Activated CD8-positive, alpha-beta memory T cell treated with anti-CD3 and anti-CD28 coated beads for 24 hours (primary cell): ENCODE measurements around the gene C2CD3.

Source experiments
- DNase-seq: peaks from one replicate; pipeline ENCODE4 v3.0.0-alpha.2; 2020

Gene C2CD3

DNA sequence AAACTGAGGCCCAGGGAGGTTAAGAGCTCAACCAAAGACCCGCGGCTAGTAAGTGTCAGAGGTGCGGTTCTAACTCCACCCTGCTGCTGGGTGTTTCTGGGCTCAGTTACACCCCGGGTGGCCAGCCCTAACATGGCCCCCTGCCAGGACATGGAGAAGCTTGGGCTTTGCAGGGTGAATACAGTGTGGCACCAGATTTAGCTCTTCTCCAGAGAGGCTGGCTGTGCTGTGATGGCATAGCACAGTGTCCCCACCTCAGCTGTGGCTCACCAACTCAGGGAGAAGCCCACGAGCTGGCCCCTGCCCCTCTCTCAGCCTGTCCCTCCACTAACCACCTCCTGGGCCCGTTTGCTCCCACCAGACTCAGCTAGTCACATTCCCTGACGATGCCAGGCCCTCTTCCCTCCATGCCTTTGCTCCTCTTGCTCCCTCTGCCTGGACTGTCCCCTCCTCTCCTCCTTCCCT is 168.9 kb downstream of the C2CD3 start:
- peak; percentile 51 for DNase-seq

DNA sequence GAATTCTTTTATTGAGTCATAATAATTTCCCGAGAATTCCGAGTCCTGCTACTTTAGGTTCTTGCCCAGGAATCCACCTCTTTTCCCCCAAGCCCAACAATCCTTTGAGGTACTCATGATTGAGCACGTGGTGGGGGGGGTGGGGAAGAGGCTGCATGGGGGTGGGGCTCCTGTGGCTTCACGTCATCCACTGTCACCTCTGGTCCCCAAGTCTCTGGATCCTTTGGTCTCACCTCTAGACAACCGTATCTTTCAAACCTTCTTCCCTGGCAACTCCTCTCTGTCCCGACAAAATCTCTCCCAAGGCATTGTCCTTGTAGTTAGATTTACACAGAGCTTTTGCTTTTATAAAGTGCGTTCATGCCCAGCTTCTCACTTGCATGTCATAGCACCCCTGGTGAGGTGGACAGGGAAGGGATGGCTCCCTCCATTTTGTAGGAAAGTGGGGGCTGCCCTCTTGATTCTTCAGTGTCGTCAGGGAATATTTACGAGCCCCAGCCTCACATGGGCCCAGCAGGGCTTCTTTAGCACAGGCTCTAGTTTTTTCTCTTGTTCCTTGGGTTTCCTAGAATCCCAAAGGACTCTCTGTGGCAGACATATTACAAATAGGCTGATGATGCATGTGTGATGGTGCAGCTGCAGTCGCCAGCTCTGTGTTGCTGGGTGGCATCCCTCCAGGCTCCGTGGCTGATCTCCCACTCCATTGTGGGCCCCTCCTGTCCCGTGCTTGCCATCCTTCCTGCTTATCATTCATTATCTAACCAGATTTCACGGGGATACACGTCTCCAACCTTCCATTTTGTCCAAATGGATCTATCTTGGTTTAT is 170.3 kb downstream of the C2CD3 start:
- peak; percentile 58 for DNase-seq

DNA sequence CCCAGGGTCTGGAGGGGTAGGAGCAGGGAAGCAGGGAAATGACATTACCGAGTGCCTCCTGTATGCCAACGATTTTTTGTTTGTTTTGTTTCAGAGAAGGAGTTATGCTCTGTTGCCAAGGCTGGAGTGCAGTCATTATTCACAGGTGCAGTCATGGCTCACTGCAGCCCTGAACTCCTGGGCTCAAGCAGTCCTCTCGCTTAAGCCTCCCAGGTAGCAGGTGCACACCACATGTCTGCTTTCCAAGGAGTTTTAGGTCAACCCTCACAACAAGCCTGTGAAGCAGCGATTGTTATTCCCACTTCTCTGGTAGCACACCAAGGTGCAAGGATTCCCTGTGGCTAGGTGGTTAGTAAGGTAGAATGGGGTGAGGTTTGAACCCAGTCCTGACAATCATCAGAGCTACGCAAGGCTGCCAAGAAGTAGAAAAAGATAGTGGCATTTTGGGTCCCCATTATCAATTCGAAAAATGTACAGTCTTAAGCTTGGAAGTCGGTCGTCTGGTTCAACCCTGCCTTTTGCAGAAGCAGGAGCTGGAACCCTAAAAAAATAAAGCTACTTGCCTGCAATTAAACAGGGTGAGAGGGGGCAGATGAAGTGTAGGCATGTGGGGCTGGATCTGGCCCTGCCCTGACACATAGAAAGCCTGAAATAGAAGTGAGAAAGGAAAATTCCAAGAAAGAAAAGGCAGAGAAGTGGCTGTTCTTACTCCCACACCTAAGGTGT is 171.1 kb downstream of the C2CD3 start:
- DNase-seq: peak; percentile 54

DNA sequence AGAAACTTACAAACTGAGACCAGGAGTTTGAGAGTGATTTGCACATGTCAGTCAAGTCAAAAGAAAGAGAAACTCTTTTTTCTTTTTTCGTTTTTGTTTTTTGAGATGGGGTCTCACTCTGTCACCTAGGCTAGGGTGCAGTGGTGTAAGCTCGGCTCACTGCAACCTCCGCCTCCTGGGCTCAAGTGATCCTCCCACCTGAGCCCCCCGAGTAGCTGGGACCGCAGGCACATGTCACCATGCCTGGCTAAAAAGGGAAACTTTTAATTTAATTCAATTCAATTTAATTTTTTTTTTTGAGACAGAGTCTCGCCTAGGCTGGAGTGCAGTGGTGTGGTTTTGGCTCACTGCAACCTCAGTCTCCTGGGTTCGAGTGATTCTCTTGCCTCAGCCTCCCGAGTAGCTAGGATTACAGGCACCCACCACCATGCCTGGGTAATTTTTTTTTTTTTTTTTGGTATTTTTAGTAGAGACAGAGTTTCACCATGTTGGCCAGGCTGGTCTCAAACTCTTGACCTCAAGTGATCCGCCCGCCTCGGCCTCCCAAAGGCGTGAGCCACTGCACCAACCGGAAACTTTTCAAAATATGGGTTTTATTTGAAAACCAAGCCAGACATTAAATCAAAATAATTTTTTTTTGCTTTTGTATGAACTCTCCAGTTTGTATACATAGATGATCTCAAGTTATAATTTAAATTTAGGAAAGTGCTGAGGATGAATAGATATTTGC is 171.8 kb downstream of the C2CD3 start:
- DNase-seq: peak; percentile 30

DNA sequence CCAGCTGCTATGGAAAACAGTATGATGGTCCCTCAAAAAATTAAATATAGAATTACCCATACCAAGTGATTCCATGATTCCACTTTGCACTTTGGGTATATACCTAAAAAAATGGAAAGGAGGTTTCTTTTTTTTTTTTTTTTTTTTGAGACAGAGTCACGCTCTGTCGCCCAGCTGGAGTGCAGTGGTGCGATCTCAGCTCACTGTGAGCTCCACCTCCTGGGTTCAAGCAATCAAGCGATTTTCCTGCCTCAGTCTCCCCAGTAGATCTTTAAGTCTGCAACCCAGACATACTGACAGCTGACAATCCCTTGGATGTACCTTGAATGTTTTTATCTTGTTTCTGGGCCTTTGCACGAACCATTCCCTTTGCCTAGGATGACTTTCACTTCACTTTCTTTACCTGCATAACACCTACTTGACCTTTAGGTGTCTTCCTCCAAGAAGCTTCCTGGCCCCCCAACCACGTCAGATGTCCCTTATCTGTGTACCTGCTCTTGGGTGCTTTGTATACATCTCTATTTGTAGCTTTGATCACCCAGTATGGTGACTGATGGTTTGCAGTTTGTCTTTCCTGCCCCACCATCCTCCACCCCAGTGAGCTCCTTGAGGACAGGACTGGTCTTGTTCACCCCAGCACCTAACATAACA is 173.6 kb downstream of the C2CD3 start:
- DNase-seq: peak; percentile 54

DNA sequence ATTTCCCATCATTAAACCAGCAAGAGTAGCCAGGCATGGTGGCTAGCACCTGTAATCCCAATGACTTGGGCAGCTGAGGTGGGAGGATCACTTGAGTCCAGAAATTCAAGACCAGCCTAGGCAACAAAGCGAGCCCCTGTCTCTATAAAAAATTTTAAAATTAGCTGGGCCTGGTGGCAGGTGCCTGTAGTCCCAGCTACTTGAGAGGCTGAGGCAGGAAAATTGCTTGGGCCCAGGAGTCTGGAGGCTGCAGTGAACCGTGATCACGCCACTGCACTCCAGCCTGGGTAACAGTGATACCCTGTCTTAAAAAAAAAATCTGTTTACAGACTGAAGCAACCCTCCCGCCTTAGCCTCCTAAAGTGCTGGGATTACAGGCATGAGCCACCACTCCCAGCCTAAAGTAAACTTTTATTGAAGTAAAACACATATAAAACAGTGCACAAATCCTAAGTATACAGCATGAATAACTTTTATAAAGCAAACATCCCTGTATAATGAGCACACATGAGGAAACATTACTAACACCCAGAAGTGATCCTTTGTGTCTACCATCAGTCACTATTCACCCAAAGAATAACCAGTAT is 174.5 kb downstream of the C2CD3 start:
- DNase-seq: peak; percentile 51

DNA sequence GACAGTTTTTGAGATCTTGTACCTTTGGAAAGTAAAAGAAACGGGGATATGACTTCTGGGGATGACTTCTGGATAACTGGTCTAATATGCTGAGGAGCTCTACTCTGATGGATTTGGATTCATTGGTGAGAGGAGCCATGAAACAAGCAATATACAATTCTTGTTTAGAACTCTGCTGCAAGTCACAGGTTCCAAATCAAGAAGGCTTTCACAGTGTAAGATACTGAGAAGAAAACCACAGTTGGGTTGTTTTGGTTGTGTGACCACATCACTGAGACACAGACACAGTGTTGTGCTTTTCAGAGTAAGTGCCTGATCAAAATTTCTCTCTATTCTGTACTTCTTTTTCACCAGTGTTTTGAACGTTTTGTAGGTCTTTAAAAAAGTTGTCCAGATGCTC is 175.1 kb downstream of the C2CD3 start:
- DNase-seq: no peak

DNA sequence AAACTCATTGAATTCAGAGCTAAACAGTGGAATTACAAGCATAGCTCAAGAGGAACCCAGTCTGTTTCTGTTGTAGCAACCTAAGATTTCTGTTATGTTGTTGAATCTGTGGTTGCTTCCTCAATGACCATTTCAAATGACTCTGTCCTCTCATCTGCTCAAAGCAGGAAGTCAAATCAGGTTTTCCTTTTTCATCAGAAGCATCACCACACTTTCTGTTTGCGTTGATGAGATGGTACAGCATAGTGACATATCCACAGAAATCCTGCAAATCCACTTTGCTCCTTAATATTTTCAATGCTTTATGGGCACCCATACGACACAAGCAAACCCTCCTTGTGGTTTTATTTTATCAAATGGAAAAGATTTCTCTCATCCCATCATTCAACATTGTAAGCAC is 175.6 kb downstream of the C2CD3 start:
- DNase-seq: no peak

DNA sequence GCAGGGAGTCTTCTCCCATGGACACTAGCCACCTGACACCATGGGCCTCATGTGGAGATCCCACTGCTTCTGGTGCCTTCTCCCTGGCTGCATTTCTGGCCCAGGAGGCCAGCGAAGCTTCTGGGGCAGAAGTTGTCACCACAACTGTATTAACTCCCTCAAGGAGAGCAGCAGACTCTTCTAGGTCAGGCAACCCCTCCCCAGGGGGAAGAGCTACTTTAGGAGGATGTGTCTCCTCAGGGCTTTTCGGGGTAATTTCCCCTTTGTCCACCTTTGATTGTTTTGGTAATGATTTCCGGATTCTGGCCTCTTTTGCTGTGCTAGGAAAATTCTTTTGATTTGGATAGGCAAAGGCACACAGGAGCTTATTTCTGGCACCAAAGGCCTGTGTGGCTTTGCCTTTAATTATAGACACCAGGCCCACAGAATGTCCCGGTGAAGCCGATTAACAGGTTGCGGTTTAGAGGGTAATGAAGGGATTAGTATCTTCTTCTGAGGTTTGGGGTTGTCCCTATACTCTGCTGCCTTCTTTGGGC is 179.3 kb downstream of the C2CD3 start:
- DNase-seq: peak; percentile 54

DNA sequence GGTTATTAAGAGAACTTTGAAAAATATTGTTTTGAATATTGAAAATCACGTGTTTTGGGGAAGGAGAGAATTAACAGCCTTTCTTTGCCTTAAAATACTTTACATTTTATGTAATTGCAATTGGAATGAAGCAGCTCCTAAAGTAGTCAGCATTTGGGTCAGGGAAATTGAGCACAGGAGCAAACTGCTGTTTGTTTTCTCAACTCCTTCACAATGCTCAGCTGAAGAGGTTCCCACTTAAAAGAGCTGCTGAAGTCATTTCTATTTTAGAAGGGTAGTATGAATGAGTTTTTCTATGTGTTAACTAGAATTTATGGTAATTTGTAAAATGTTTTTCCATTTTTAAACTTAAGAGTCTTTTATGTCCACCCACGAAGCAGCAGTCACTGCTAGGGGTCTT is 180.1 kb downstream of the C2CD3 start:
- DNase-seq: no peak

DNA sequence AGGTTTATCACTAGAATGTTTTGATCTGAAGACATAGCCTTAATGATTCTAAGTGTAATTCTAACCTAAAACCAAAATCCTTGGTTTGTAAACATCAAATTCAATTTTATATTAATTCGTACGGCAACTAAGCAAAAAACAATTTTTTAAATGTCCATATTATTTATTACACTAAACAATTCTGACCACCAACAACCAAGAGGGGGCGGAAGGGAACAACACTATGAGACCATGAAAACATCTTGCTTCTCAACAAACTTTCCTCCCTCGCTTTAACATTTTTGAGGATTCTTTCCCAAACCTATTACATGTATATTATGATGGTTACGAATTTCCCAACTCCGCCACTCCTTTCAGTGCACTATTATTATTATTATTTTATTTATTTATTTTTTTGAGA is 181.6 kb downstream of the C2CD3 start:
- no peak for DNase-seq

DNA sequence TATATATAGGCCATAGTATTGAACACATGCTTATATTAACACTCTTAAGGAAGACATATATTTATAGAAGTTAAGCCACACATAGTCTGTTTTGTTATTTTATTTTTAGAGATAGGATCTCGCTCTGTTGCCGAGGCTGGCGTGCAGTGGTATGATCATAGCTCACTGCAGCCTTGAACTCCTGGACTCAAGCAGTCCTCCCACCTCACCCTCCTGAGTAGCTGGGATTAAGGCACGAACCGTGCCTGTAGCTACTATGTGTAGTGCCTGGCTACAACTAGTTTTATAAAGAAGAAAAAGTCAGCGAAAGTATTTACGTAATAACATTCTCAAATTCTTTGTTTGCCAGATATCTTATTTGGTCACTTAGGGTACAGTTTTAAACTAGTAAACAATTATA is 182.6 kb downstream of the C2CD3 start:
- peak; percentile 15 for DNase-seq

DNA sequence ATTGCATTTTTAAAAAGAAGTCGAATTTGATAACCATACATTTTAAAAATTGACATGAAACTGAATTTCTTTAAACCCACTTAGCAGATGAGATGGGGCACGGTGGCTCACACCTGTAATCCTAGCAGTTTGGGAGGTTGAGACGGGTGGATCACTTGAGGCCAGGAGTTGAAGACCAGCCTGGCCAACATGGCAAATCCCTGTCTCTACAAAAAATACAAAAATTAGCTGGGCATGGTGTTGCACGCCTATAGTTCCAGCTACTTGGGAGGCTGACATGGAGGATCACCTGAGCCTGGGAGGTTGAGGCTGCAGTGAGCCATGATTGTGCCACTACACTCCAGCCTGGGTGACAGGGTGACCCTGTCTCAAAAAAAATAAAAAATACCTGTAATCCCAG is 185.1 kb downstream of the C2CD3 start:
- peak; percentile 54 for DNase-seq

DNA sequence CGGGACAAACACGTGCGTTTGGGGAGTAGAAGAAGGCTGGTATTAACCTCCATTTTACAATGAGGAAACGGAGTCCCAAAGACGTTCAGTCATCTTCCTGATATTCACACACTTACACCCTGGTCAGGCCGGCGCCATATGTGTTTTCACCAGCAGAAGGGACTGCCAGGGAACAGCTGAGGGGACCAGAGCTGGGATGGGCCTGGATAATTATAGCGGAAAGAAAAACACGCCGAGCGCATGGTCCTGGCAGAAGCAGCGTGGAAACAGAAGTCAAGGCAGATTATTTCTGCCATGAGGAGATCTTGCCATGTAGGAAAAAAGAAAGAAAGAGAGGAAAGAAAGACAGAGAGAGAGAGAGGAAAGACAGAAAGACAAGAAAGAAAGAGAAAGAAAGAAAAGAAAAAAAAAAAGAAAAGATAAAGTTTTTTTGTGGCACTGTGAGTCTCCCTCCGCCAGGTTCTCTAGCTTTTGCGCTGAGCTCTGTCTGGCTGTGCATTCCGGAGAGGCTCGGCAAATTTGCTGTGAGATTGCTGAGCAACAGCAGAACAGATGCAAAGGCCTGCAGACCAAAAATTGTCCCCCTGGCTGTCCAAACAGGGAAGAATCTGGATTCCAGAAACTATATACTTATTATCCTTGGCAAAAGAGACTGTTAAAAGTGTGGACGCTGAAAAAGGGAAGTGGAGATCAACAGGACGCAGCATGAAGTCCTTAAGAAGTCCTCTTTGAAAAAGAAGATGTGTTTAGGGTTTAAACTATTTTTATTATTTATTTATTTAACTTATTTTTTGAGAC is 186.9 kb downstream of the C2CD3 start:
- peak; percentile 62 for DNase-seq

DNA sequence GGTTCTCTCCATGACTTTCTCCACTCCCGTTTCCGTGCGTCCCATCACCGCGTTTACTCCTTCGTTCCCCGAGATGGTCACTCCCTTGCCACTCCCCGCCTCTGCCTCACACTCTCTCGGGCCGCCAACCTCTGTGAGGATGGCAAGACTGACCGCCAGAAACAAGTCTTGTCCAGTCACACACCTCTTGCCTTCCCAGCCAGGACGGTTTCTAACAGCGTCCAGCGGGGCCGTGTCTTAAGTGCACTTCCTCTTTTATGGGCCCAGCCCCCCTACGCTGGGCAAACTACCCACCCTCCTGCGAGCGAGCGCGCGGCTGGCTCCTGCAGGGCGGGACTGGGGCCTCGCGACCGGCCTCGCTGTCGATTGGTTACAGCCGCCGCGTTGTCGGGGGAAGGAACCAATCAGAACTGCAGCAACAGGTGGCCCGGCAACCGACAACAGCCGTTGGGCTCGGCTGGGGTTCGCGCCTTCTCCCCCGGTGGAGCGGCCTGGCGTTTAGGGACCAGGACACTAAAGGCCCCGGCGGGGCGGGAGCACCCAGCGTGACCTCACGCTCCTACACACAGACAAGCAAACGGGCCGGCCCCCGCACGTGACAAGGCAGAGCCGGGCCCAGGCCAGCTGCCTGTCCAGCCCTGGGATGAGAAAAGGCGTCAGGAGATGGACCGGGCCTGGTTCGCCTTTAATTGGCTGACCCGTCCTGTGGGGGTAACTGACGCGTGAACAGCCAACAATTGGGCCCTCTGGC is 187.6 kb downstream of the C2CD3 start:
- peak; percentile 94 for DNase-seq

DNA sequence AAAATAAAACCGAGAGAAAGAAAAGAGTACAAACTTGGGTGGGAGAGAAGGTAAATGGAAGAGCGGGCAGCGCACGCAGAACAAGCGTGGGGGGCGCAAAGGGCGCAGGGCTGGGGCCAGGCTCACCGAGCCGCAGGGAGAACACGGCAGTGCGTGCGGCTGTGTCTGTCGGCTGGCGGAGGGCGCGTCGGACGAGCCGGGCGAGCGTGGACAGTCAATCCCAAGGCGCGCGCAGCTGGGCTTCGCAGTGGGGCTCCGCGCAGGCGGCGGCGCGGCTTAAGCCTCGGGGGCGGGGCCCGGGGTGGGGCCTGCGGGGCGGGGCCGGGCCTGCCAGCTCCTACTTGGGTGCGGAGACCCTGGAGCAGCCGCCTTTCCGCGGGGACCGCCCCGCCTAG is 188.2 kb downstream of the C2CD3 start, which contains the start of gene UCP2:
TSS of gene UCP2 (minus strand) at position 249 of the 395 bp plus-strand sequence. CDS start 4,465 bp downstream, outside the sequence.
- peak; percentile 93 for DNase-seq

DNA sequence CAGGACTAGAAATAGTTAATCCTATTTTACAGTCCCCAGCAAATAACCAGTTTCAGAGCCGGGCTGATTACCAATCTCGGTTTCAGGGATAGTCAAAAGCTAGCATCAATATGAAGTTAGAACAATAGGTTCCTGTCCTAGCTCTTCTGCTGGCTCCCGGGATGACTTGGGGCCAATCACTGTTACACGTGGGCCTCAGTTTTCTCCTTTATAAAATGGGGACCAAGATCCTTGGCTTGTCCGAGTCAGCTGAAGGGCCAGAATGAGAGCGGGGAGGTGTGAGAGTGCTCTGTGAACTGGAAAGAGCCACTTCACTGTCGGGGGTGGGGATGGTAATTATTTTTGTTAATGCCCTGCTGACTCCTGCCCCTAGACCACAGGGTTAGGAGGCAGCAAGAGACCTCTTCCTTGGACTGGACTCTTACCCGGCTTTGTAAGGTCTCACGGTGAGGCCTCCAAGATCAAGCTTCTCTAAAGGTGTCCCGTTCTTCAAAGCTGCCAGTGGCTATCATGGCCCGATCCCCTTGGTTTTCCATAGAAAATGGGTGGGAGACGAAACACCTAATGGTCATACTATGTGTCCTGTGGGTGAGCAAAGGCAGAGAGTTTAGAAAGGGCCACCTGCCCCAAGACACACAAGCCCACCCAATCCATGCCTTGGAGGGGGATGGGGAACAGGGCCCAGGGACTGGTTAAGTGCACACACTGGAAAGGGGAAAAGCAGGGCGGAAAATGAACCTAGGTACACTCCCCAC is 189.6 kb downstream of the C2CD3 start:
- peak; percentile 62 for DNase-seq

DNA sequence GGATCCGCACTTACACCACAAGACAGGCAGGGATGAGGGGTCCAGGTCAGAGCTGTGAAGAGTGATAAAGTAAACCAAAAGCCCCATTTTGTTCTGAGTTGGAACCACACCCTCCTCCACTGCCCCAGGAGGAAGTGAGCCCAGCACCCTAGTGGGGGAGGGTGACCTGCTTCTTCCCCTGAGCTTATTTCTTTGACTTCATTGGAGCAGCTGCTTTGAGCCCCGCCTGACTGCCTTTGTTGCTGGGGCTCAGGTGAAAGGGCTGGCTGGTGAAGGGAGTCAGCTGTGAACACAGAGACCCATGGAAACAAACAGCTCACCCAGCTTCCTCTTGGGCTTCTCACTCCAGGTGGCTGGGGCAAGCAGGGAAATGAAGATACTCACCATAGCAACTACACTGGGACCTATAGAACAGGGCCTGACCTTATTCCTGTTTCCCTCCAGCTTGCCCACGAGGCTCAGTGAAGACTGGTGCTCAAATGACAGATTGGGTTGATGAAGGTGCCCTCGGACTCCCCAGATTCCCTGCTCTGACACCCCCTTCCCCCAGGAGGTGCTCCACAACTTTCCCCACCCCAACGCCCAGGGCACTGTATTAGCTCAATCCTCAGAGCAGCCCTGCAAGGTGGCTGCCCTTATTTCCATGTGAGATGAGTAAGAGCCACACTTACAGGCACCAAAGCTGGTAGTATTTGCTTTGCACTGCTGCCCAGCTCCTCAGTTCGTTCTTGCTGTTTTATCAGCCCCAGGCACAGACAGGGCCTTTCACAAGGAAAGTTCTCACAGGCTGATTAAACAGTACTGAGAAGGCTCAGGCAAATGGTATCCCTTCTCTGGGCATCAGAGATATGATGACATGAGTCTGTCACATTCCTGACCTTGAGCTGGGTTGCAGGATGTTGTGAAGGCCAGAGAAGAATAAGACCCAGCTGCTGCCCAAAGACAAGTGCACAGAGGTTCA is 190.5 kb downstream of the C2CD3 start:
- peak; percentile 84 for DNase-seq
